ENCODE measurements around the gene OR4D1. TPM values are rescaled to one million over a fixed set of nuclear protein-coding genes. Genes with fewer than 3 reads are reported as not detected.
A peak's percentile ranks its signal among the peaks of the same experiment; 100 is the strongest.
"Not testable (repeated sequence)": the region's sequence is repeated elsewhere in the genome, so short reads cannot be mapped to it uniquely, and the experiment has no call there.

Gene OR4D1
- total RNA-seq: under 1 TPM; 0.12 to 0.29 TPM

DNA sequence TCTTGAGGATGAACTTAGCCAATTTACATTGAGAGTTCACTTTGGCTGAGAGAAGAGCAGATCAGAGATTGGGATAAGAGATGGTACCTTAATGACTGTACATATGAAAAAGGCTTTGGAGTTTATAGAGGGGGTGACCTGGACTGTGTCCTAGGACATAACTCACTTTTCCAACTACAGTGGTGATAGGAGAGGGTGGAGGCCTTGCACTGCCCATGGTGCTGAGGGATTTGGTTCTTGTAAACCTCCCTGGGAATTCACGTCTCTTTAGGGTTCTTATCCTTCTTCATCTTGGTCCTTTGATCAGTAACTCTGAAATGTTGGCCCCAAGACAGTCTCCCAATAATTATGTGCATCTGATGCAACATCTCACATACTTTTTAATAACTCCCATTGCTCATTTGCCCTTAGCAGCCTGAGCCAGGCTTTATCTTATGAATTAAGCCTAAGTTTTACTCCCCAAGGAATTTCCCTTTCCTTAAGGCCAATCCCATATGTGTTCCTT lies at the start of gene OR4D1:
Gene OR4D1 (plus strand): TSS at position 455 of the 505 bp plus-strand sequence. CDS start 6,770 bp downstream, outside the sequence.
- ATAC-seq (no peak), DNase-seq (no peak)
- H3K4me3 Mint-ChIP-seq: no peak within 1 kb of the TSS
- peaks cover 14% of the 10 kb centered on the region for H3K36me3 Mint-ChIP-seq
- H3K27ac Mint-ChIP-seq: no peak within 1 kb of the TSS
- H3K4me1 Mint-ChIP-seq: peaks cover 9% of the 10 kb centered on the region
- H3K27me3 Mint-ChIP-seq: peaks cover 49% of the 10 kb centered on the region
- peaks cover 20% of the 10 kb centered on the region for H3K9me3 Mint-ChIP-seq (ENCODE audit: low read depth)
- CTCF ChIA-PET: interaction anchor here (1.8 kb wide), 1 partner anchor 26 kb away, joined by 4 read pairs; no protein-coding TSS in a partner anchor

DNA sequence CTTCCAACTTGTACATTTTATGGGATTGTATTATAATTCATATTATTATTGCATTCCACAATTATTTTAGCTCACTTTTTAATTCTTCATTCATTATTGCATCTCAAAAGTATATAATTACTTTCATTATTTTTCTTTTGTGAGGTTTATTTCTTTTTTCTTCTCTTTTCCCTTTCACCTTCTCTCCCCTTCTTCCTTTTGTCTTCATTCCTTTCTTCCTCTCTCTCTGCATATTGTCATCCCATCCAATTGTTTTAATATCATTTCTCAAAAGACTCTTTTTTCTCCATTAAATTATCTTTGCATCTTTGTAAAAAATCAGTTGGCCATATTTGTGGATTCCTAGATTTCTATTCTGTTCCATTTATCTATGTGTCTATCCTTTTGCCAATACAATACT lies 47.7 kb upstream of the OR4D1 start:
- Mint-ChIP-seq H3K9me3 (ENCODE audit: low read depth) (no peaks in the 10 kb centered on the region), H3K4me3 (no peak overlapping the region), H3K27ac (no peak overlapping the region), H3K4me1 (peaks cover 9% of the 10 kb centered on the region), H3K27me3 (peaks cover 3% of the 10 kb centered on the region), H3K36me3 (no peaks in the 10 kb centered on the region)
- CTCF ChIA-PET: interaction anchor here (1.4 kb wide), 1 partner anchor 208 kb away, joined by 3 read pairs; no protein-coding TSS in a partner anchor
- ATAC-seq: no peak
- DNase-seq: no peak

DNA sequence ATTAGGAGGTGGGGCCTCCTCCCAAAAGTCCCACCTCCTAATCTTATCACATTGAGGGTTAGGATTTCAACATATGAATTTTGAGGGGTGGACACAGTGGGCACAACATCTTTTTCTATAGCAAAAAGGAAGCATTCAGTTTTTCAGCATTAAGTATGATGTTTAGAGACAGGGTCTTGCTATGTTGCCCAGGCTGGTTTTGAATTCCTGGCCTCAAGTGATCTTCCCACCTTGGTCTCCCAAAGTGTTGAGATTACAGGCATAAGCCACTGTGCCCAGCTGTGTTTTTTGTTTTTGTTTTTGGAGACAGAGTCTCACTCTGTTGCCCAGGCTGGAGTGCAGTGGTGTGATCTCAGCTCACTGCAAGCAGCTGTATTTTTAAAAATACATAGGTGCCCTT lies 46.3 kb upstream of the OR4D1 start:
- H3K4me1 Mint-ChIP-seq; H3K27me3 Mint-ChIP-seq; H3K4me3 Mint-ChIP-seq; H3K9me3 Mint-ChIP-seq (ENCODE audit: low read depth); H3K27ac Mint-ChIP-seq; DNase-seq; H3K36me3 Mint-ChIP-seq; ATAC-seq: not testable (repeated sequence)
- CTCF ChIA-PET: interaction anchor here (1.4 kb wide), 1 partner anchor 210 kb away, joined by 3 read pairs; no protein-coding TSS in a partner anchor

DNA sequence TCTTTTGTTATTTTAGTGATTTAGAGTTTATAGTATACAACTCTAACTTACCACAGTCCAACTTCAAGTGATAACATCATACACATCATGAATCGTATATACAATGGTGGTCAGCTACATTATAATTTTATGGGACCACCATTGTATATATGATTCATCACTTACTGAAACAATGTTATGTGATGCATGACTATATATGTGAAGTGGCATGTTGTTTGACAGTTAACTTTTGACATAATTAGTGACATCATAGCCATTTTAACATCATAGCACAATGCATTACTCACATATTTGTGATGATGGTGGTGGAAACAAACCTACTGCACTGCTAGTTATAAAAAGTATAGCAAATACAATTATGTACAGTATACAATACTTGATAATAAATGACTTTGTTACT lies 43.1 kb upstream of the OR4D1 start:
- Mint-ChIP-seq H3K9me3 (ENCODE audit: low read depth) (no peaks in the 10 kb centered on the region), H3K36me3 (no peaks in the 10 kb centered on the region), H3K4me3 (no peak overlapping the region), H3K27me3 (peaks cover 4% of the 10 kb centered on the region), H3K4me1 (peaks cover under 1% of the 10 kb centered on the region), H3K27ac (no peak overlapping the region)
- CTCF ChIA-PET: no interaction called here
- DNase-seq (no peak), ATAC-seq (no peak)

DNA sequence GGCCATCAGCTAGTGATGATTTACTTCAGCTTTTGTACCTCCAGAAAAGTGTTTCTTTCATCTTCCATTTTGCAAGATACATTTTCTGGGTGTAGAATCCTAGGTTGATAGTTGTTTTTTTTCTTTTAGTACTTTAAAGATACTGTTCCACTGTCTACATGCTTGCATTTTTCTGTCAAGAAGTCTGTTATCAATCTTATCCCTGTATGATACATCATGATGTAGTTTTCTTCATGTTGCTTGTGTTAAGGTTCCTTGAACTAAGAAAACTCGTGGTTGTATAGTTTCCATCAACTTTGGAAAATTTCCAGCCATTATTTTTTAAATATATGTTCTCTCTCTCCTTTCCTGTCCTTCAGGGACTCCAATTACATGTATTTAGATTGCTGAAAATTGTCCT lies 40.9 kb upstream of the OR4D1 start:
- H3K27ac Mint-ChIP-seq: no peak overlapping the region
- CTCF ChIA-PET: interaction anchor here (1.0 to 1.1 kb wide), 2 partner anchors 247 to 249 kb away, joined by 3 to 4 read pairs; no protein-coding TSS in a partner anchor
- no peak overlapping the region for H3K4me3 Mint-ChIP-seq
- ATAC-seq (no peak), DNase-seq (no peak)
- H3K4me1 Mint-ChIP-seq: no peaks in the 10 kb centered on the region
- H3K9me3 Mint-ChIP-seq (ENCODE audit: low read depth): no peaks in the 10 kb centered on the region
- H3K27me3 Mint-ChIP-seq: peaks cover 5% of the 10 kb centered on the region
- H3K36me3 Mint-ChIP-seq: no peaks in the 10 kb centered on the region

DNA sequence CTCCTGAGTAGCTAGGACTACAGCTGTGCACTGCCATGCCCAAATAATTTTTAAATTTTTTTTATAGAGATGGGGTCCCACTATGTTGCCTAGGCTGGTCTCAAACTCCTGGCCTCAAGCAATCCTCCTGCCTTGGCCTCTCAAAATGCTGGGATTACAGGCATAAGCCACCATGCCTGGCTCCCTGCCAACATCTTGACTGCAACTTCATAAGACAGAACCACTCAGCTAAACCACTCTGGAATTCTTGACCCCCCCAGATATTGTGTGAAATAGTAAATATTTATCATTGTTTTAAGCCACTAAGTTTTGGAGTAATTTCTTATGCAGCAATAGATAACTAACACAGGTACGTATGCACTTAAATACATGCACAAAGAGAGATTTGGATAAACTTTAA lies 39.0 kb upstream of the OR4D1 start:
- CTCF ChIA-PET: no interaction called here
- no peak for ATAC-seq
- H3K4me3 Mint-ChIP-seq: no peak overlapping the region
- no peak overlapping the region for H3K27ac Mint-ChIP-seq
- H3K4me1 Mint-ChIP-seq: peaks cover 1% of the 10 kb centered on the region
- peaks cover 8% of the 10 kb centered on the region for H3K27me3 Mint-ChIP-seq
- no peaks in the 10 kb centered on the region for H3K9me3 Mint-ChIP-seq (ENCODE audit: low read depth)
- DNase-seq: no peak
- H3K36me3 Mint-ChIP-seq: no peaks in the 10 kb centered on the region

DNA sequence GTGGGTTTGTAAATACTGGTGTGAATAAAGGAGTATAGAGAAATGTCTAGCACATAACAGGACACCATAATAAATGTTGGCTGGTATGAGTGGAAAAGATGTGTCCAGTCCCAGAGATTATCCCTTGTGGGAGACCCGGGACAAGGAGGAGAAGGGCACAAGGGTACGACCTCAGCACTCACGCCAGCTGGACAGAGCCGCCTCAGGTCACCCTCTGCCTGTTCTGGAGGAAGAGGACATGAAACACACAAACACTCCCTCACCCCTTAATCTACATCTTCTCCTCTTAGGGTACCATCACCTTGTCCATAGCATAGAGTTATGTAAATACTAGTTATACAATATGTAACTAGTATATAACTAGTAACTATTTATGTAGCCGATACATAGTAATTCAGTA lies 38.2 kb upstream of the OR4D1 start:
- peaks cover 10% of the 10 kb centered on the region for H3K27me3 Mint-ChIP-seq
- H3K36me3 Mint-ChIP-seq: no peaks in the 10 kb centered on the region
- no peak overlapping the region for H3K4me3 Mint-ChIP-seq
- CTCF ChIA-PET: interaction anchor here (1.7 kb wide), 1 partner anchor 115 kb away, joined by 4 read pairs; no protein-coding TSS in a partner anchor
- no peaks in the 10 kb centered on the region for H3K9me3 Mint-ChIP-seq (ENCODE audit: low read depth)
- DNase-seq (no peak), ATAC-seq (no peak)
- peaks cover 1% of the 10 kb centered on the region for H3K4me1 Mint-ChIP-seq
- H3K27ac Mint-ChIP-seq: no peak overlapping the region

DNA sequence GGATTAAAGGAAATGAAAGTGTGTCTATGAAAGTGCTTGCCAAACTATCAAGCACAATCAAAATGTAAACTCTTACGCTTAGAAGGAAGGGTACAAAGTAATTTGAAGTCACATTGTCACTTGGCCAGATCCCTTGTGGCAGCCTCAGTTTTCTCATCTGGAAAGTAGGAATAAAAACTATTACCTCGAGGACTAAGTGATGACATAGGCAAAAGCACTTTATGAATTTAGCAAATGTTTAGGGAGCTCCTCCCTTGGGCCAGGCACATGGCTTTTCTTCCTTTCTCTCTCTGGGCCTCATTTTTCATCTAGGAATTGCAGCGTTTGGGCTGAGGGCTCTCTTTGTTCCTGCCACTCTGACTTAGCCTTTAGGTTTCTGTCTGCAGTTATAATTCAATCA lies 36.5 kb upstream of the OR4D1 start:
- Mint-ChIP-seq H3K4me3 (no peak overlapping the region), H3K9me3 (ENCODE audit: low read depth) (no peaks in the 10 kb centered on the region), H3K36me3 (no peaks in the 10 kb centered on the region), H3K27me3 (peaks cover 10% of the 10 kb centered on the region), H3K4me1 (peaks cover 1% of the 10 kb centered on the region), H3K27ac (no peak overlapping the region)
- ATAC-seq (no peak), DNase-seq (no peak)
- CTCF ChIA-PET: interaction anchor here (1.2 to 5.1 kb wide), 9 partner anchors 28 to 253 kb away, joined by 3 to 38 read pairs (median 4); partner anchors contain the start of gene DYNLL2

DNA sequence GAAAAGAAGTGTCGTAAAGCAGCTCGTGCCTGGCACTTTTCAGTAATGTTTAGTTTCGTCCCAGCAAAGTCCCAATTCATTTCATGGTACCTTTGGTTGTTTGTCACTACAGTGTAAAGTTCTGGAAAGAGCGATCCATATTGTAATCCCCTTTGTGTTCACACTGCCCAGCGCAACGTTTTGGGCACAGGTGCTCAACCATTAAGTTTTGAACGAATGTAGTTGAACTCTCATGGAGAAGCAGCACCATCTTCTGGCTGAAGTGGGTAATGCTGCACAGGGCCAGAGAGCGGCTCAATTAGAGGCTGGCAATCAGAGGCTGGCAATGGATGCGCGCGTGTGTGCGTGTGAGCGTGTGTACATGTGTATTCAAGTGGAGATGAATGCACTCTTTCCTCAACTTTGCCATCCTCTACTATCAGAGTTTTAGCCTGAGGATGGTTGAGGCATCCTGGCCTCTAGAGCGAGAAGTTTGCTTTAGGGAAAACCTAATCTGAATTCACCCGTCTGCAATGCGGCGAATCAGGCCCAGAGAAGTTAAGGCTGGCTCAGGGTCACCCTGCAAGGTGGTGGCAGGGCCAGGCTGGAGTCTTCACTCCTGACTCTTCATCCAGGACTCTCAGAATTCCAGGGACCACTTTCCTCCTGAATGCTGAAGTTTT lies 35.1 kb upstream of the OR4D1 start:
- DNase-seq (peak; percentile 88), ATAC-seq (peak; percentile 86)
- CTCF ChIA-PET: interaction anchor here (0.6 to 5.1 kb wide), 23 partner anchors 9 to 279 kb away, joined by 3 to 38 read pairs (median 4); partner anchors contain the start of genes DYNLL2 and SRSF1
- Mint-ChIP-seq H3K4me1 (peaks cover 1% of the 10 kb centered on the region), H3K9me3 (ENCODE audit: low read depth) (no peaks in the 10 kb centered on the region), H3K27me3 (peaks cover 10% of the 10 kb centered on the region), H3K4me3 (no peak overlapping the region), H3K36me3 (no peaks in the 10 kb centered on the region), H3K27ac (no peak overlapping the region)

DNA sequence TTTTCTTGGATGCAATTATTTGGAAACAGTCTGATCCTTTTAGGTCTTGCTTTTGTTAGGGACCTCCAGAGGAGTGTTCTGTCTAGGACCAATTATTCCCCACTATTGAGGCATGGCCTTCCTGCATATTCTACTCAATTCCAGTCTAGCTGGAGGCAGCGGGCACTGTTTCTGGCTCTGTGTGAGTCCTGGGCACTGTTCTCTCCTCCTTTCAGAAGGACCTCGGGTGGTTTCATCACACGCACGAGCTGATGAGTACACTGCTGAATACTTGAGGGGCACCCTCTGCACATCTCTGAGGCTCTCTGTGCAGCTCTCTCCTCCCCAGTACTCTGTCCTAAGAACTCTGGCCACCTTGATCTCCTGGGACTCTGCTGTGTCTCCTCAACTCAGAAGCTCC lies 34.2 kb upstream of the OR4D1 start:
- Mint-ChIP-seq H3K27me3 (peaks cover 13% of the 10 kb centered on the region), H3K4me1 (peaks cover 1% of the 10 kb centered on the region), H3K36me3 (no peaks in the 10 kb centered on the region), H3K27ac (no peak overlapping the region), H3K4me3 (no peak overlapping the region), H3K9me3 (ENCODE audit: low read depth) (no peaks in the 10 kb centered on the region)
- ATAC-seq (no peak), DNase-seq (no peak)
- CTCF ChIA-PET: interaction anchor here (0.6 to 5.1 kb wide), 9 partner anchors 11 to 255 kb away, joined by 3 to 38 read pairs (median 4); no protein-coding TSS in a partner anchor

DNA sequence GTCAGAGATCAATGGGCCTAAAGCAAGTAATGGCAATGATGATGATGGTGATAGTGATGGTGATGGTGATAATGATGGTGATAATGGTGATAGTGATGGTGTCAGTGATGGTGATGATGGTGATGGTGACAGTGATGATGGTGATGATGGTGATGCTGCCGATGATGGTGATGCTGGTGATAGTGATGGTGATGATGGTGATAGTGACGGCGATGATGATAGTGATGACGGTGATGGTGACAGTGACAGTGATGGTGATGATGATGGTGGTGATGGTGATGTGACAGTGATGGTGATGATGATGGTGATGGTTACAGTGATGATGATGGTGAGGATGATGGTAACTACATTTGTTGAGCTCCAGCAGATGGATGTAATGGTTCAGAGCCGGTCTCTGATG lies 30.8 kb upstream of the OR4D1 start:
- CTCF ChIA-PET: no interaction called here
- Mint-ChIP-seq H3K9me3 (ENCODE audit: low read depth) (no peaks in the 10 kb centered on the region), H3K36me3 (no peaks in the 10 kb centered on the region), H3K4me1 (peaks cover 1% of the 10 kb centered on the region), H3K27ac (no peak overlapping the region), H3K27me3 (peaks cover 13% of the 10 kb centered on the region), H3K4me3 (no peak overlapping the region)
- DNase-seq (no peak), ATAC-seq (no peak)

DNA sequence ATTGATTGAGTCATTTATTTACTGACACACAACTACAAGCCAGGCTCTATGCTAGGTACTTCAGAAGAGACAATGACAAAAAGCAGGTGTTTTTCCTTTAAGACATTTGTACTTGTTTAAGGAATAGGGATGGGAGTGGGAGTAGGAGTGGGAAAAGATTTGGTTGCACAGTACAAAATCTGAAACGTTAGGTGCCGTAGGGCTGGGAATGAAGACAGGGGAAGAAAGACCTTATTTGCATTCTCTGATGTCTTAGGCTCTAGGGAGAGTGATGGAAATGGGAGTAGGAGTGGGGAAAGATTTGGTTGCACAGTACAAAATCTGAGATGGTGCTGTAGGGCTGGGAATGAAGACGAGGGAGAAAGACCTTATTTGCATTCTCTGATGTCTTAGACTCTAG lies 28.7 kb upstream of the OR4D1 start:
- Mint-ChIP-seq H3K4me1 (no peaks in the 10 kb centered on the region), H3K27me3 (peaks cover 8% of the 10 kb centered on the region), H3K4me3 (no peak overlapping the region), H3K27ac (no peak overlapping the region), H3K36me3 (no peaks in the 10 kb centered on the region), H3K9me3 (ENCODE audit: low read depth) (no peaks in the 10 kb centered on the region)
- no peak for ATAC-seq
- CTCF ChIA-PET: interaction anchor here (0.9 kb wide), 1 partner anchor 9 kb away, joined by 3 read pairs; no protein-coding TSS in a partner anchor
- no peak for DNase-seq

DNA sequence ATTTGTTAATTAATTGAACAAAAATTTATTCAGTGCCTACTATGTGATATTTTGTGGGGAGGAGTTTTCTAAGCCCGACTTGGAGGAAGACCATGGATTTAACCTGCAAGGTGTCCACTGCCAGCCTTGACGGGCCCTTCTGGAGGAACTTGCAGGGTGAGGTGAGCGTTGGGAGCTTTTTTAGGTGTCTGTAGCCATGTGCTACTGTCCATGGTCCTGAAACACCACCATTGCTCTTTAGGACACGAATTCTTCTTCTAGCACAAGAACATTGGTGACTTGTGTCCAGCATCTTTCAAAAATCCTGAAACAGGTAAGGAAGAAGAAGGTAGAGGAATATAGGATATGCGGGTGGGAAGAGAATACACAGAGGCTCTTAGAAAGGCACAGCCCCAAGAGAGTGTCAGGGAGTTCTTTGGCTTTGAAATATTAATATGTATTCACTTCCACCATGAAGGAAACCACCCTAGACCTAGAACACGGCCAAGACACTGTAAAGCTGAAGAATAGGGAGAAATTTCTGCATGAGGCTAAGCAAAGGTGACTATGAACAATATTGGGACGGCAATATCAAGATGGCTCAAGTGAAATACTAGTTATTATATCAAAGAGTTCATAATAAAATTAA lies 27.9 kb upstream of the OR4D1 start:
- Mint-ChIP-seq H3K9me3 (ENCODE audit: low read depth) (no peaks in the 10 kb centered on the region), H3K36me3 (no peaks in the 10 kb centered on the region), H3K4me3 (no peak overlapping the region), H3K4me1 (no peaks in the 10 kb centered on the region), H3K27ac (no peak overlapping the region), H3K27me3 (peaks cover 7% of the 10 kb centered on the region)
- peak; percentile 66 for ATAC-seq
- CTCF ChIA-PET: interaction anchor here (0.7 to 6.4 kb wide), 5 partner anchors 10 to 59 kb away, joined by 3 to 27 read pairs (median 4); no protein-coding TSS in a partner anchor
- DNase-seq: peak; percentile 69

Data from activated CD8-positive, alpha-beta memory T cell treated with anti-CD3 and anti-CD28 coated beads, Interleukin-2, amount 10 ng/mL, durations not matched to agents 7 days and 5 days (primary cell).